Mononuclear cell (primary cell): ENCODE measurements around the gene SPEG. TPM values are rescaled to one million over a fixed set of nuclear protein-coding genes. Genes with fewer than 3 reads are reported as not detected.

ENCODE experiments used
- H3K27me3 ChIP-seq: 2 replicates; pipeline ENCODE4 v1.6.0; 2011; ENCODE audit warnings: low read length, control low read depth; ENCODE audit not compliant: insufficient read depth
- H3K4me1 ChIP-seq: 2 replicates; pipeline ENCODE4 v1.5.1; 2011; ENCODE audit warnings: mild to moderate bottlenecking, low read length, control low read depth; ENCODE audit not compliant: insufficient read depth
- H3K4me3 ChIP-seq: 2 replicates; pipeline ENCODE4 v1.5.1; 2011; ENCODE audit warnings: mild to moderate bottlenecking, low read length, moderate library complexity
- H3K9me3 ChIP-seq: 2 replicates; pipeline ENCODE4 v1.5.1; 2011; ENCODE audit warnings: low read depth, mild to moderate bottlenecking, control low read depth, low read length
- total RNA-seq: library from RNA; depleted of rRNA; stranded (reverse); fragments of >200 nt; gene quantifications from one replicate; pipeline ENCODE4 v1.2.3, GENCODE V29; 2012

The SPEG gene
- total RNA-seq, 1 donor, result 2.4 TPM

DNA sequence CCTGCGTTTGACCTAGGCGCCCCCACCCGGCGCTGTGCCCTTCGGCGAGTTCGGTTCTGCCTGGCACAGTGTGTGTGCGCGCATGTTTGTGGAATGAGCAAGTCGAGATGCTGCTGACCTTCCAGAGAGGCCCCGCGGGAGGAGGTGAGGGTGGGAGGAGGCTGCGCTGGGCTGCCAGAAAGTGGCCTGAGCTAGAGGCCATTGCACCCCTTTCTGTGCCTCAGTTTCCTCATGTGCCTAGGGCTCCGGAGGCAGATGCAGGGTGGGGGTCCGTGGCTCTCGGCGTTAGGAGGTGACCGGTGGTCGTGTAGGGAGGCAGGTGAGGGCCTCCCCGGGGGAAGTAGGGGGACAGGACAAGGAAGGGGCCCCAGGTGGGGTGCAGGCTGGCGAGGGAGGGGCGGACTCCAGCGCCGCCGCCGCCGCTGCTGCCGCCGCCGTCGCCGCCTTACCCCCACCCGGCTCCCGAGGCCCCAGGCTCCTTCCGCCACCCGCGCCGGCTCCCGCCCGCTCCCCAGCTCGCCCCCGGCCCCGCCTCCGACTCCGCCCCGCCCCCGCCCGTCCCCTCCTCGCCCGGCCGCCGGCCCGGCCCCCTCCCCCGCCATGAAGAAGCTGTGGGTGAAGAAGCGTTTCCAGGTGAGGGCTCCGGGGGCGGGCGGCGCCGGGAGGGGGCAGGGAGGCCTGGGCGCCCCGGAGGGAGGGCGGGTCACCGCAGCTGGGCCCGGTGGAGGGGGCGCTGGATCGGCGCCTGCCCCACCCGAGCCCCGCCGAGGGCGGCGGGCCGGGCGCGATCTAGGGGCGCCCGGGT lies 7.0 kb downstream of the SPEG start:
- Histone ChIP-seq H3K9me3 (no peaks in the 10 kb centered on the region), H3K4me1 (no peaks in the 10 kb centered on the region), H3K4me3 (no peak overlapping the region), H3K27me3 (peaks cover 30% of the 10 kb centered on the region)

DNA sequence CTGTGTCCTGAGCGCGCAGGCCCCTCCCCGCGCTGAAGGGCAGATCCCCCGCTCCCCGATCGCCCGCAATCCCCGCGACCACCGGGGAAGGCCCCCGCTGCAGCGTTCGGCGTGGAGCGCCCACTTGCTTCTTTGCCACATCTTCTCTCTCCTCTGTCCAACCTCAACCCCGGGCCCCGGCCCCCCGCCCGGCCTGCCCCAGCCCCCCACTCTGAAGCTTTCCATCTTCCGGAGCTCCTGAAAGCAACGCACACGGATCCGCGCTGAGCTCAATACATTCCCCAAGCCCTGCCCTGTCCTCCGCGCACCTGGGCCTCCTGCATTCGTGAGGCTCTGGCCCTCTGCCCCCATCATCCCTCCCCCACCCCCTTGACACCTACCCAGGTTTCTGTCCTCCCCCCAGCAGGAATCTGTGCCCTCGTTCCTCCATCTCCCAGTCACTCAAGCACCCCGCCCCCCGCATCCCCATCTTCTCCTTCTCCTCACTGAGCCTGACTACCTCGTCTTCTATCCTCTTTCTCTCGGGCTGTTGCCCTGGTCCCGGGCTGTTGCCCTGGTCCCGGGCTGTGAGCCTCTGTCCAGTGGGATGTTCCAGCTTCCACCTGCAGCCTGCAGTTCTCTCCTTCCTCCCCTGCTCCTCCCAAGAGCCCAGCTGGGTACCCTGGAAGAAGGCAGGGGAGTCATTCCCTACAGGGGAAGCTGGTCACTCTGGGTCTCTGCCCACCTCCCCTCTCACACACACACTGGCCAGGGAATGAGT lies 7.8 kb downstream of the SPEG start:
- Histone ChIP-seq H3K4me1 (no peaks in the 10 kb centered on the region), H3K9me3 (no peaks in the 10 kb centered on the region), H3K4me3 (no peak overlapping the region), H3K27me3 (peaks cover 31% of the 10 kb centered on the region)

DNA sequence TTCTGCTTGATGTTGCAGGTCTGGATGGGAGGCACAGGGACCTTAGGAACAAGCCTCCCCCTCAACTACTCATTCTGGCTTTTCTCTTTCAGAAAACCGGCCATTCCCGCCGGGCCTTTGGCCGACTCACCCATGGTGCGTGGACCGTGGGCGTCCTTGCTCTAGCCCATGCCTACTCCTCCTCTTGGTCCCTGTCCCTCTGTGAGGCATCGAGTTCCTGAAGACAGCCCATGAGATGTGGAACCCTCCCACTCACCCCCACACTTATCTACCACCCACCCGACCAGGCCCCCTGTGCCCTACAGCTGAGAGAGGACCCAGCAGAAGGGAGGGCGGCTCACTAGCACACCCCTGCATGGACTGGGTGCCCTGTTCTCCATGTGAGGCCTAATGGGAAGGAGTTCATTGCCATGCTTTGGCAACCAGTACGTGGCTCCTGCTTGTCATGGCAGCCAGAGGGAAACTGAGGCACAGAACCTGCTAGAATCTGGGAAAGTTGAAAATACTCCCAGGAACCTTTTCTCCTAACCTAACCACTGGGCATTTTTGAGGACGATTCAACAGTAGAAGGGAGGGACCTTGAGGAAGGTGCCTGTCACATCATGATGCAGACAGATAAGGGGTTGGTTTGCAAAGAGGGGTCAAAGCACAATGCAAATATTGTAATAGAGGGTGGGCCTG lies 8.5 kb downstream of the SPEG start:
- Histone ChIP-seq H3K4me1 (no peaks in the 10 kb centered on the region), H3K4me3 (no peak overlapping the region), H3K27me3 (peaks cover 30% of the 10 kb centered on the region), H3K9me3 (no peaks in the 10 kb centered on the region)

DNA sequence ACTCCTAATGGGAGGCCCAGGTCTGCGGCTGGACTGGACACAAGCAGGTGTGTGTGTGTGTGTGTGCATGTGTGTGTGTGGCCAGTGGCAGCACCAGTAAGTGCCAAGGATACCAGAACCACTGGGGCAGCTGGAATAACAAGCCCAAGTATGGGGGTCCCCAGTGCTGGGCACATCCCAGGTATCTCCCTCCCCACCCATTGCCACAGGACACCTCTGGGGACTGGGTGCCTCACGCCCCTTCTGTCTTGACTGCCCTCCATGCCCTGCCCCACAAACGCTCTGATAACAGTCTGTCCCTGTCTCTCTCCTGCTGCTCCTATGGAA lies 9.0 kb downstream of the SPEG start:
- peaks cover 30% of the 10 kb centered on the region for H3K27me3 ChIP-seq
- H3K4me1 ChIP-seq, result no peaks in the 10 kb centered on the region
- H3K9me3 ChIP-seq, result no peaks in the 10 kb centered on the region
- H3K4me3 ChIP-seq, result no peak overlapping the region

DNA sequence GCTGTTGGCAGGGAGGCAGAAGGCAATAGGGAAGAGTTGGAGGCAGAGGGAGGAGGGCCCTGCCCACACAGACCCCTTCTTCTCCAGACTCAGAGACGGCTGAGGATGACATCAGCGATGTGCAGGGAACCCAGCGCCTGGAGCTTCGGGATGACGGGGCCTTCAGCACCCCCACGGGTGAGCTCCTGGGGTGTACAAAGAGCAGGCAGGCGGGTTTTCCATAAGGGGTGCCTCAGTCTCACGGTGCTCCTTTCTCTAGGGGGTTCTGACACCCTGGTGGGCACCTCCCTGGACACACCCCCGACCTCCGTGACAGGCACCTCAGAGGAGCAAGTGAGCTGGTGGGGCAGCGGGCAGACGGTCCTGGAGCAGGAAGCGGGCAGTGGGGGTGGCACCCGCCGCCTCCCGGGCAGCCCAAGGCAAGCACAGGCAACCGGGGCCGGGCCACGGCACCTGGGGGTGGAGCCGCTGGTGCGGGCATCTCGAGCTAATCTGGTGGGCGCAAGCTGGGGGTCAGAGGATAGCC lies 10.0 kb downstream of the SPEG start:
- no peaks in the 10 kb centered on the region for H3K4me1 ChIP-seq
- no peaks in the 10 kb centered on the region for H3K9me3 ChIP-seq
- no peak overlapping the region for H3K4me3 ChIP-seq
- H3K27me3 ChIP-seq, result peaks cover 38% of the 10 kb centered on the region

DNA sequence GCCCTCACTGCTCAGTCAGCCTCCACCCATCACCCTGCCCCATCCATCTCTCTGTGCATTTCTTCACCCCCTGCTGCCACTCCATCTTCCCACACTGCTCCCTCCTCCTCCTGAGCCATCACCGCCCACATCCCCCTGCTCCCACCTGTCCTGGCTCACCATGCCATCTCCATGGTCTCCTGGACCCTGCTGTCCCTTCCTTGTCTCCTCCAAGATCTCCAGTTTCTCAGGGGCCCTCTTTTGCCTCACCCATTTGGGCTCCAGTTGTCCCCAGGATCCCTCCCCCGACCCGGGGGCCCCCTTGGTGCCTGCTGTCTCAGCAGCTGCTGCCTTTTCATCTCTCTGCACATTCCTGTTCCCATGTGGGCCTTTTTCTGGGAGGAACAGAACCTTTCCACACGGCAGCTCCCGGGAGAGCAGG lies 10.6 kb downstream of the SPEG start:
- no peak overlapping the region for H3K4me3 ChIP-seq
- peaks cover 43% of the 10 kb centered on the region for H3K27me3 ChIP-seq
- H3K4me1 ChIP-seq, result no peaks in the 10 kb centered on the region
- no peaks in the 10 kb centered on the region for H3K9me3 ChIP-seq

DNA sequence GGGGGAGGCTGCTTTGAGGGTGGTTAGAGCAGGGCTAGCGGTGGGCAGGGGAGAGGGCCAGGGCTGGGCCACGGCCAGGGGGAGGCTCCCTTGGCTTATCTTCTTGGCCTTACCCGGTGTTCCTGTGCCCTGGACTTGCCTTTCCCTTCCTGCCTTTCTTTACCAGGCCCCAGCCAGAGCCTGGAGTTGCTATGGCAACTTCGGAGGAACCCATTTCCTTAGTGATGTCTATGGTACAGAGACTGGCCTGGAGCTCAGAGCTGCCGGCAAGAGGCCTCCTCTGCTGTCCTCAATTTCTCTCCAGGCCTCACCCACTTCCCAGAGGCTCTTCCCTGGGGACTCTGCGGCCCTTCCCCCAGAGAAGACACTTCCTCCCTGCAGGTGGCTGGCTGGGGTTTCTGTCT lies 11.5 kb downstream of the SPEG start:
- Histone ChIP-seq H3K9me3 (no peaks in the 10 kb centered on the region), H3K4me3 (no peak overlapping the region), H3K4me1 (no peaks in the 10 kb centered on the region), H3K27me3 (peaks cover 39% of the 10 kb centered on the region)

DNA sequence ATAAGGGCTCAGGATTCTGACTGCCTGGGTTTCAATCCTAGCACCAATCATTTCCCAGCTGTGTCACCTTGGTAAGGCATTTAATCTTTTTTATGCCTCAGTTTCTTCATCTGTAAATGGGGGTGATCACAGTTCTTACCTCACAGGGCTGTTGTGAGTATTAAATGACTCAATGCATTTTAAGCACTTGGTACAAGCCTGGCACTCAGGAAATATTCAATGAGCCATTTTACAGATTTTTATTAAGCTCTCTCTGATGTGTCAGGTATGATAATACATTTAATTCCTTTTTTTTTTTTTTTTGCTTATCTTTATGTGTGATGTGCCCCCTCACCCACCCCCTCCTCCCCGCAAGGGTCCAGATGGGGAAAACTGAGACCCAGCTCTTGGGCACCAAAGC lies 12.0 kb downstream of the SPEG start:
- Histone ChIP-seq H3K4me3 (no peak overlapping the region), H3K9me3 (no peaks in the 10 kb centered on the region), H3K4me1 (no peaks in the 10 kb centered on the region), H3K27me3 (peaks cover 35% of the 10 kb centered on the region)

DNA sequence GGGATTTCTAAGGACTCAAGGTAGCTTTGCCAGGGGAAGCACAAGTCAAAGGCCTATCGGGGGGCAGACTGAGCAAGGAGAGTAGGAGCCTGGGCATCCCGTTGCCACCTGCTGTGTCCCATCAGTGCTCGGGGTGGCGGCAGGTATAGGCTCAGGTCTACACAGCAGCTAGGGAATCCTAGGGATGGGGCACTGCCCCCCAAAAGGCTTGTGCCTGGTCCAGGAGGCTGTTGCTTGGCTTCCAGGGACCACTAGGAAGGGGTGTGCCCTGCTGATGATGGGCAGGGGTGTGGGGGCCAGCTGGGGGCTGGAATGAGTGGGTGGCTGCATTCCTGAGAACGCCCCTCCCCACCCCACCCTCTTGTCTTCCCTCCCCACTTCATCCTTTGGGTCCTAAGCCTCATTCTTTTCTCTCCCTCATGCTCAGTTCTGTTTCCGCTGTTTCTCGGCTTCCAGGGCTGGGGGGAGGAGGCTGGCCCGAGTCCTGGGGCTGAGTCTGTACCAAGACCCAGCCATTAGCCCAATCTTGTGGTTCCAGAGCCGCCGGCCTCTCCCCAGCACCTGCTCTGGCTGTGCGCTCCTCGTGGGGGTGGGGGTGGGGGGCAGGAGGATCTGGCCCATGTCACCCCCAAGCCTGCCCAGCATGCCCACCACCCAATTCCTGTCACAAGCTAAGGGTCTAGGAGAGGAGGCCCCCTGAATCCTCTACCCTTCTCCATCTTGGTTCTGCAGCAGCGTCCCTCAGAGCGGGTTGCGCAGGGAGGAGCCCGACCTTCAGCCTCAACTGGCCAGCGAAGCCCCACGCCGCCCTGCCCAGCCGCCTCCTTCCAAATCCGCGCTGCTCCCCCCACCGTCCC lies 12.8 kb downstream of the SPEG start:
- H3K27me3 ChIP-seq, result peaks cover 35% of the 10 kb centered on the region
- no peaks in the 10 kb centered on the region for H3K4me1 ChIP-seq
- no peak overlapping the region for H3K4me3 ChIP-seq
- no peaks in the 10 kb centered on the region for H3K9me3 ChIP-seq

DNA sequence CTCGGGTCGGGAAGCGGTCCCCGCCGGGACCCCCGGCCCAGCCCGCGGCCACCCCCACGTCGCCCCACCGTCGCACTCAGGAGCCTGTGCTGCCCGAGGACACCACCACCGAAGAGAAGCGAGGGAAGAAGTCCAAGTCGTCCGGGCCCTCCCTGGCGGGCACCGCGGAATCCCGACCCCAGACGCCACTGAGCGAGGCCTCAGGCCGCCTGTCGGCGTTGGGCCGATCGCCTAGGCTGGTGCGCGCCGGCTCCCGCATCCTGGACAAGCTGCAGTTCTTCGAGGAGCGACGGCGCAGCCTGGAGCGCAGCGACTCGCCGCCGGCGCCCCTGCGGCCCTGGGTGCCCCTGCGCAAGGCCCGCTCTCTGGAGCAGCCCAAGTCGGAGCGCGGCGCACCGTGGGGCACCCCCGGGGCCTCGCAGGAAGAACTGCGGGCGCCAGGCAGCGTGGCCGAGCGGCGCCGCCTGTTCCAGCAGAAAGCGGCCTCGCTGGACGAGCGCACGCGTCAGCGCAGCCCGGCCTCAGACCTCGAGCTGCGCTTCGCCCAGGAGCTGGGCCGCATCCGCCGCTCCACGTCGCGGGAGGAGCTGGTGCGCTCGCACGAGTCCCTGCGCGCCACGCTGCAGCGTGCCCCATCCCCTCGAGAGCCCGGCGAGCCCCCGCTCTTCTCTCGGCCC lies 13.6 kb downstream of the SPEG start:
- no peaks in the 10 kb centered on the region for H3K9me3 ChIP-seq
- H3K4me3 ChIP-seq, result no peak overlapping the region
- peaks cover 29% of the 10 kb centered on the region for H3K27me3 ChIP-seq
- H3K4me1 ChIP-seq, result no peaks in the 10 kb centered on the region

DNA sequence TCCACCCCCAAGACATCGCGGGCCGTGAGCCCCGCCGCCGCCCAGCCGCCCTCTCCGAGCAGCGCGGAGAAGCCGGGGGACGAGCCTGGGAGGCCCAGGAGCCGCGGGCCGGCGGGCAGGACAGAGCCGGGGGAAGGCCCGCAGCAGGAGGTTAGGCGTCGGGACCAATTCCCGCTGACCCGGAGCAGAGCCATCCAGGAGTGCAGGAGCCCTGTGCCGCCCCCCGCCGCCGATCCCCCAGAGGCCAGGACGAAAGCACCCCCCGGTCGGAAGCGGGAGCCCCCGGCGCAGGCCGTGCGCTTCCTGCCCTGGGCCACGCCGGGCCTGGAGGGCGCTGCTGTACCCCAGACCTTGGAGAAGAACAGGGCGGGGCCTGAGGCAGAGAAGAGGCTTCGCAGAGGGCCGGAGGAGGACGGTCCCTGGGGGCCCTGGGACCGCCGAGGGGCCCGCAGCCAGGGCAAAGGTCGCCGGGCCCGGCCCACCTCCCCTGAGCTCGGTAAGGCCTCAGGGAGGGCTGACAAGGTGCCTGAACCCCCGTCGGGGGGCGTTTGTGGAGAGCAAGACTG lies 14.2 kb downstream of the SPEG start:
- no peak overlapping the region for H3K4me3 ChIP-seq
- H3K27me3 ChIP-seq, result peaks cover 26% of the 10 kb centered on the region
- no peaks in the 10 kb centered on the region for H3K4me1 ChIP-seq
- no peaks in the 10 kb centered on the region for H3K9me3 ChIP-seq

DNA sequence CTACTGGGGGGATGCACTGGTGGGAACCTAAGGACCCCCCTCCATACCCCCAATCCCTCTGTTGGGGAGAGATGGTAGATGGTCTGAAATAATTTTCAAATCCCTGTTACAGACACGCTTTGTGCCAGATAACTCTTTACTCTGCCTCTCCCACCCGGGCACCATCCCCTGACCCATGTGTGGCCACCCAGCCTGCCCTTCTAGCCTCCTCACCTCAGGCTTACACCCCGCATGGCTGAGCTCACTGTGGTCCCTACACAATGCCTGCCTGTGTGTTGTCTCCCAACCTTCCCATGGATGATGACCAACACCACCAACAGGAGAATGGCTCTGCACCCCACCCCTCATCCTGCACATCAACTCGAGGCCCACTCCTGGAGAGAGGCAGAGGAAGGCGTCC lies 15.0 kb downstream of the SPEG start:
- no peaks in the 10 kb centered on the region for H3K4me1 ChIP-seq
- H3K27me3 ChIP-seq, result peaks cover 26% of the 10 kb centered on the region
- H3K9me3 ChIP-seq, result no peaks in the 10 kb centered on the region
- no peak overlapping the region for H3K4me3 ChIP-seq

DNA sequence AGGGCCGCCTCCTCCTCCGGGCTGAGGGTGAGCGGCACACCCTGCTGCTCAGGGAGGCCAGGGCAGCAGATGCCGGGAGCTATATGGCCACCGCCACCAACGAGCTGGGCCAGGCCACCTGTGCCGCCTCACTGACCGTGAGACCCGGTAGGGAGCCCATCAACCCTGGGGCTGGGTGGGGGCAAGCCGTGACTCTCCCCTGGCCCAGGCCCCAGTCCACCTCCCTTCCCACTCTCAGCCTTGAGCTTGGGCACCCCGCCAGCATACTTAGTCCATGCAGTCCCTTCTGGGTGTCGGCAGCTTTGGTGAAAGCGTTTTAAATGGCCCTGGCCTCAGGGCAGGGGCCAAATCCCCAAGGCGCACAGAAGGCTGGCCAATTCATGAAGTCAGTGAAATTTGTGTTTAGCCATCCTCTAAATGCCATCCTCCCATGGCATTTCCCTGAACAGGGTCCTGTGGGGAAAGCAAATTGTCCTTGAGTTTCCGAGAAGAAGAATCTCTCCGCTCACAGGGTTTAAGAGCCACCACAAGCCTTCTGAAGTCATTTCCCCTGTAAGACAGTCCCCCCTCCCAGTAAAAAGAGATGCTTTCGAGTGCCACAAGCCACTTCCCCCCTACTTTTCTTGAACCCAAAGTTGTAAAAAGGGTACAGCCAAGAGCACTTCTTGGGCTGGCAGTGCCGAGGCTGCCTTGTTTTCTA lies 17.2 kb downstream of the SPEG start:
- Histone ChIP-seq H3K4me1 (no peaks in the 10 kb centered on the region), H3K9me3 (no peaks in the 10 kb centered on the region), H3K4me3 (no peak overlapping the region), H3K27me3 (peaks cover 21% of the 10 kb centered on the region)
